Neuronal stem cell (in vitro differentiated cells): Measurements from ENCODE around the gene SCYL2.

ENCODE experiments used
- DNase-seq: peaks from one replicate; pipeline ENCODE4 v3.0.0-alpha.2; 2013; ENCODE audit warnings: low spot score
- H2AFZ ChIP-seq: one replicate; pipeline ENCODE4 v1.6.1; 2013; ENCODE audit warnings: mild to moderate bottlenecking, low read length, inconsistent platforms
- H2AK5ac ChIP-seq: 2 replicates; pipeline ENCODE4 v1.6.1; 2013; ENCODE audit warnings: low read depth, mild to moderate bottlenecking, inconsistent platforms, low read length, moderate library complexity, mixed read lengths
- H2BK120ac ChIP-seq: 2 replicates; pipeline ENCODE4 v1.6.1; 2013; ENCODE audit warnings: low read depth, mild to moderate bottlenecking, inconsistent platforms, low read length, moderate library complexity, mixed read lengths
- H2BK12ac ChIP-seq: one replicate; pipeline ENCODE4 v1.6.1; 2013; ENCODE audit warnings: low read length, inconsistent platforms
- H2BK15ac ChIP-seq: 2 replicates; pipeline ENCODE4 v1.6.1; 2013; ENCODE audit warnings: mild to moderate bottlenecking, low read length, inconsistent platforms, mixed read lengths
- H2BK5ac ChIP-seq: one replicate; pipeline ENCODE4 v1.6.1; 2013; ENCODE audit warnings: inconsistent platforms, mild to moderate bottlenecking, low read length, moderate library complexity
- H3K14ac ChIP-seq: one replicate; pipeline ENCODE4 v1.6.1; 2013; ENCODE audit warnings: low read length, inconsistent platforms
- H3K18ac ChIP-seq: 2 replicates; pipeline ENCODE4 v1.6.1; 2013; ENCODE audit warnings: low read length, inconsistent platforms
- H3K23ac ChIP-seq: 2 replicates; pipeline ENCODE4 v1.6.1; 2013; ENCODE audit warnings: low read depth, mild to moderate bottlenecking, mixed read lengths, low read length, inconsistent platforms; ENCODE audit not compliant: poor library complexity
- H3K27ac ChIP-seq: replicated peaks from 3 replicates; pipeline ENCODE4 v1.5.1; 2013; ENCODE audit warnings: low read length, inconsistent platforms
- H3K27me3 ChIP-seq, 3 experiments: 2 replicates each; pipeline ENCODE4 v1.6.1; 2013; ENCODE audit warnings: low read length in 3 of 3, mild to moderate bottlenecking in 2 of 3, inconsistent platforms in 1 of 3, low read depth in 1 of 3, mixed read lengths in 1 of 3, moderate library complexity in 1 of 3; ENCODE audit not compliant: control insufficient read depth in 3 of 3, insufficient read depth in 3 of 3
- H3K36me3 ChIP-seq, 2 donors: replicated peaks in 1 of 2; 2 replicates each; pipeline ENCODE4 v1.6.1; 2013; ENCODE audit warnings: low read length in 2 of 2; ENCODE audit not compliant: control insufficient read depth in 2 of 2, insufficient read depth in 2 of 2
- H3K4ac ChIP-seq: 2 replicates; pipeline ENCODE4 v1.6.1; 2013; ENCODE audit warnings: inconsistent platforms, mild to moderate bottlenecking, low read length, moderate library complexity
- H3K4me1 ChIP-seq, 2 donors: 1 replicate in 1 of 2; 2 replicates in 1 of 2; pipeline ENCODE4 v1.6.1; 2013; ENCODE audit warnings: low read length in 2 of 2, low read depth in 1 of 2; ENCODE audit not compliant: control insufficient read depth in 2 of 2, insufficient read depth in 1 of 2
- H3K4me2 ChIP-seq: one replicate; pipeline ENCODE4 v1.6.1; 2013; ENCODE audit warnings: mild to moderate bottlenecking, low read length, inconsistent platforms; ENCODE audit not compliant: insufficient read depth, poor library complexity, severe bottlenecking
- H3K4me3 ChIP-seq, 2 donors: 2 replicates each; pipeline ENCODE4 v1.5.1; 2013; ENCODE audit warnings: low read length in 2 of 2, mild to moderate bottlenecking in 2 of 2, inconsistent platforms in 1 of 2, moderate library complexity in 1 of 2
- H3K79me1 ChIP-seq: one replicate; pipeline ENCODE4 v1.6.1; 2013; ENCODE audit warnings: low read depth, mild to moderate bottlenecking, inconsistent platforms, low read length, moderate library complexity
- H3K9ac ChIP-seq: one replicate; pipeline ENCODE4 v1.6.1; 2013; ENCODE audit warnings: mild to moderate bottlenecking, low read depth, low read length, inconsistent platforms; ENCODE audit not compliant: poor library complexity
- H3K9me3 ChIP-seq, 2 donors: replicated peaks in 1 of 2; 2 replicates each; pipeline versions ENCODE3 to v1.6.1; 2013; ENCODE audit warnings: low read length in 2 of 2, mild to moderate bottlenecking in 2 of 2, inconsistent platforms in 1 of 2, low read depth in 1 of 2, mixed read lengths in 1 of 2, moderate library complexity in 1 of 2; ENCODE audit not compliant: control insufficient read depth in 2 of 2, insufficient read depth in 1 of 2
- H4K8ac ChIP-seq: one replicate; pipeline ENCODE4 v1.6.1; 2013; ENCODE audit warnings: low read depth, mild to moderate bottlenecking, inconsistent platforms, low read length, moderate library complexity
- H4K91ac ChIP-seq: one replicate; pipeline ENCODE4 v1.6.1; 2013; ENCODE audit warnings: low read length, low read depth, mild to moderate bottlenecking, inconsistent platforms; ENCODE audit not compliant: poor library complexity
- WGBS, 2 donors: extraction: QIAGEN DNeasy Blood & Tissue Kit; methylation state at CpG; one replicate each; pipeline ENCODE4 v1.1.7; 2013; ENCODE audit warnings: missing lambda C conversion rate in 2 of 2, mixed read lengths in 1 of 2; ENCODE audit not compliant: insufficient read length in 2 of 2, insufficient replicate concordance in 1 of 2; ENCODE audit errors: extremely low coverage in 2 of 2; 5-methylcytosine and 5-hydroxymethylcytosine counted together

Gene SCYL2

DNA sequence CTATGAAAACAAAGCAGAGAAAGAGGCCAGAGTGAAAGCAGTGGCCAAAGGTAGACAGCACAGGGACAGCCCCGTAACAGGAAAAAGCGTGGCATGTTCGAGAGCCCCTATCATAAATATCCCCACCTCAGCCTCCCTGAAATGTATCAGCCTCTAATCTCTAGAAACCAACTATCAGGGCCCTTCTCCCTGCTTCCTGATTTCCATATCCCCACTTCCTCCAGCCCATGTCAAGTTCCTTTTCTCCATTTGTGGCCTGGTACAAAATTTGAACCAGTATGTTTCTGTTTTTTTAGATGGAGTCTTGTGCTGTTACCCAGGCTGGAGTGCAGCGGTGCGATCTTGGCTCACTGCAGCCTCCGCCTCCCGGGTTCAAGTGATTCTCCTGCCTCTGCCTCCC lies 17.0 kb upstream of the SCYL2 start:
- no peak overlapping the region for H2BK12ac ChIP-seq
- H2AFZ ChIP-seq: no peak overlapping the region
- no peak overlapping the region for H4K91ac ChIP-seq

DNA sequence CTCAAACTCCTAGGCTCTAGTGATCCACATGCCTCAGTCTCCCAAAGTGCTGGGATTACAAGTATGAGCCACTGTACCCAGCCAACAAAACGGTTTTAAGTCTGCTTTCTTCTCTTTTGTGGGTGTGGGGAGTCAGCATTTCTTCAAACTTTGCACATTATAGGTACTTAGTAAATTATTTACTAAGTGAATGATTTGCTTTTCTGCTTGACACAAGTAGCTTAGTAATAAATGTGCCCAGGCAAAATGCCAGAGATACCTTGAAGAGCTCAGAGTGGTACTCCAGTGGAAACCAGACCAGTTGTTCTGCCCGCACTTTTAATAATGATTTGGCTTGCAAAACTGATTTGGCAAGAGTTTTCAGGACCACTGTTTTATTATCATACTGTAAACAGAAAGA lies 15.1 kb upstream of the SCYL2 start:
- Histone ChIP-seq H2BK15ac (no peak overlapping the region), H3K4me2 (no peak overlapping the region), H3K14ac (no peak overlapping the region), H3K9me3 (no peaks in the 10 kb centered on the region), H3K9ac (no peak overlapping the region), H3K18ac (no peak overlapping the region), H3K4me3 (no peak overlapping the region), H3K27me3 (no peaks in the 10 kb centered on the region), H4K91ac (no peak overlapping the region), H2AK5ac (no peak overlapping the region), H3K23ac (no peak overlapping the region), H3K27ac (no peak overlapping the region), H3K4ac (no peak overlapping the region), H2BK5ac (no peak overlapping the region), H2BK120ac (no peak overlapping the region), H3K79me1 (no peaks in the 10 kb centered on the region), H2AFZ (no peak overlapping the region), H3K36me3 (no peaks in the 10 kb centered on the region), H4K8ac (no peak overlapping the region), H2BK12ac (no peak overlapping the region), H3K4me1 (no peaks in the 10 kb centered on the region)
- no peak for DNase-seq
- no CpG with 5 or more reads among the region's 2 CpGs for WGBS, 2 donors

More for the DNA sequence above, 17.0 kb upstream of the SCYL2 start:
- no peak overlapping the region for H3K23ac ChIP-seq
- no peak overlapping the region for H3K4me3 ChIP-seq
- H2BK120ac ChIP-seq: no peak overlapping the region
- H3K27ac ChIP-seq: no peak overlapping the region
- no peak overlapping the region for H2BK15ac ChIP-seq
- H3K36me3 ChIP-seq: no peaks in the 10 kb centered on the region
- DNase-seq: no peak
- H3K4me2 ChIP-seq: no peak overlapping the region
- H3K14ac ChIP-seq: no peak overlapping the region
- H2AK5ac ChIP-seq: no peak overlapping the region
- H3K79me1 ChIP-seq: no peaks in the 10 kb centered on the region
- no peak overlapping the region for H3K4ac ChIP-seq
- H3K27me3 ChIP-seq: no peaks in the 10 kb centered on the region
- H3K9me3 ChIP-seq: no peaks in the 10 kb centered on the region
- H2BK5ac ChIP-seq: no peak overlapping the region
- no peak overlapping the region for H3K9ac ChIP-seq
- no peak overlapping the region for H3K18ac ChIP-seq
- no CpG with 5 or more reads among the region's 7 CpGs for WGBS, 2 donors
- H4K8ac ChIP-seq: no peak overlapping the region
- no peaks in the 10 kb centered on the region for H3K4me1 ChIP-seq

DNA sequence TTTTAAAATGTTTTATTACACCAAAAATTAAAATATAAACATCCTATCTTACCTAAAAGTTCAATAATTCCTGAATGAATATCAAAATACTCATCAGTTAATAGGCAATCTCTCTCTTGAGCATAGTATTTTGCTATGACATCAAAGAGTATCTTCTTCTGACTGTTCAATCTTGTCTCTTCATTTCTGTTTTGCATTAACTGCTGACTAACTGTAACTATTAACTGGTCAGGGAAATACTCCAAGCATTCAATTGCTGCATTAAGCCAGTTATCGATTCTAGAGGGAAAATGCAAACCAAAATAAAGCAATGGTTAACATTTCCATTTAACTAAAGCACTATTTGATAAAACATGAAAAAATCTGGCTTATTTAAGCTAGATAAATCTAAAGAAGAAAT lies 13.5 kb upstream of the SCYL2 start:
- no peak overlapping the region for H3K23ac ChIP-seq
- no peak overlapping the region for H3K9ac ChIP-seq
- no peaks in the 10 kb centered on the region for H3K9me3 ChIP-seq
- H3K4me3 ChIP-seq: no peak overlapping the region
- H3K36me3 ChIP-seq: peaks cover 0 to 2% of the 10 kb centered on the region in 2 donors
- H3K27ac ChIP-seq: no peak overlapping the region
- no peak overlapping the region for H2AFZ ChIP-seq
- H2BK12ac ChIP-seq: no peak overlapping the region
- no peak overlapping the region for H2BK120ac ChIP-seq
- no peak overlapping the region for H3K14ac ChIP-seq
- H2BK15ac ChIP-seq: no peak overlapping the region
- no peak overlapping the region for H3K18ac ChIP-seq
- no peaks in the 10 kb centered on the region for H3K79me1 ChIP-seq
- H3K4ac ChIP-seq: no peak overlapping the region
- no peak for DNase-seq
- H3K4me1 ChIP-seq: no peaks in the 10 kb centered on the region
- no peak overlapping the region for H4K91ac ChIP-seq
- H3K4me2 ChIP-seq: no peak overlapping the region
- H2BK5ac ChIP-seq: no peak overlapping the region
- no peak overlapping the region for H4K8ac ChIP-seq
- no CpG with 5 or more reads among the region's 1 CpG for WGBS, 2 donors
- H2AK5ac ChIP-seq: no peak overlapping the region
- H3K27me3 ChIP-seq: no peaks in the 10 kb centered on the region

DNA sequence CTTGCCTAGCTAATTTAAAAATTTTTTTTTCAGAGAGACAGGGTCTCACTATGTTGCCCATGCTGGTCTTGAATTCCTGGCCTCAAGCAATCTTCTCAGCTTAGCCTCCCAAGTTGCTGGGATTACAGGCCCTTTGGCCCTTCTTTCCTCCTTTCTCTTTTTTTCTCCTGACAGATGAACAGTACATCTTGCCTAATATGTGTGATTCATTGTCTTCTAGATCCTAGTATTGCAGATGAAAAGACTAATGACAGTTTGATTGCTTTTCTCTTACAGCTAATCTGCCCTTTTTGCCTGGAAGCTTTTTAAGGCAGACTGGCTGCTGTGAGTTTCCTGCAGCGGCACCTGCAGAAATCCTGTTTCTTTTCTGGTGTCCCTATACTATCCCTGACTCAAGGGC lies 12.1 kb upstream of the SCYL2 start:
- no peak overlapping the region for H4K8ac ChIP-seq
- H2BK12ac ChIP-seq: no peak overlapping the region
- no peak for DNase-seq
- H3K27me3 ChIP-seq: no peaks in the 10 kb centered on the region
- H3K79me1 ChIP-seq: no peaks in the 10 kb centered on the region
- no peak overlapping the region for H2BK5ac ChIP-seq
- no peak overlapping the region for H2AFZ ChIP-seq
- no peak overlapping the region for H3K23ac ChIP-seq
- no peak overlapping the region for H3K14ac ChIP-seq
- H3K4me2 ChIP-seq: no peak overlapping the region
- no peaks in the 10 kb centered on the region for H3K9me3 ChIP-seq
- WGBS, 2 donors: no CpG with 5 or more reads among the region's 1 CpG
- no peak overlapping the region for H2BK120ac ChIP-seq
- H3K36me3 ChIP-seq: peaks cover 0 to 2% of the 10 kb centered on the region in 2 donors
- no peak overlapping the region for H2AK5ac ChIP-seq
- H3K4me1 ChIP-seq: no peaks in the 10 kb centered on the region
- no peak overlapping the region for H2BK15ac ChIP-seq
- H4K91ac ChIP-seq: no peak overlapping the region
- H3K18ac ChIP-seq: no peak overlapping the region
- no peak overlapping the region for H3K4me3 ChIP-seq
- H3K4ac ChIP-seq: no peak overlapping the region
- no peak overlapping the region for H3K27ac ChIP-seq
- H3K9ac ChIP-seq: no peak overlapping the region
